ENCODE results near the gene BOLA1.
"Not testable (repeated sequence)": the region's sequence is repeated elsewhere in the genome, so short reads cannot be mapped to it uniquely, and the experiment has no call there.

Gene BOLA1

GRCh38 chr1:149931212-149931790, 31.9 kb downstream of the BOLA1 start:
- no peak for DNase-seq (ENCODE audit: low read depth)

DNA sequence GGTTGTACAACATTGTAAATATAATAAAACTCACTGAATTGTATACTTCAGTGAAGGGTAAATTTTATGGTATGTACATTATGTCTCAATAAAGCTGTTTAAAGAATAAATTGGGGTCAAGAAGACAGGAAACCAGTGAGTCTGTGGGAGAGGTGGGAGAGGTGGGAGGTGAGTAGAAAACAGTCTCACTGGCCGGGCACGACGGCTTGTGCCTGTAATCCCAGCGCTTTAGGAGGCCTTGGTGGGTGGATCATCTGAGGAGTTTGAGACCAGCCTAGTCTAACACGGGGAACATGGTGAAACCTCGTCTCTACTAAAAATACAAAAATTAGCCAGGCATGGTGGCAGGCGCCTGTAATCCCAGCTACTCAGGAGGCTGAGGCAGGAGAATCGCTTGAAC, 33.1 kb downstream of the BOLA1 start:
- DNase-seq (ENCODE audit: low read depth) = no peak

DNA sequence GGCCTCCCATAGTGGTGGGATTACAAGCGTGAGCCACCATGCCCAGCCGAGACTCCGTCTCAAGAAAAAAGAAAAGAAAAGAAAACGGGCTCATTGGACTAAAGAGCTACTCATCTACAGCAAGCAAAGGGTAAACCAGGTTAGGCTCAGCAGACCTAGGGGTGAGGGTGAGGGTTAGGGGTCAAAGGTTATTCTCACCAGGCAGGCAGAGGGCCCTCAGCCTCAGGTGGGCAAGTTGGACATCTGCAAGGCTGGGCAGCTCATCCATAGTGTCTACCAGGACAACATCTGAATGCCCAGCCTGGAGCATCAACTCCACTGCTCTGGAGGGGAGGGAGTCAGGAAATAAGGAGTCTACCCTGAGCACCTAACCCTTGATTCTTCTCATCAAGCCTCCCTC, 33.8 kb downstream of the BOLA1 start:
- no peak for DNase-seq (ENCODE audit: low read depth)

- DNase-seq (ENCODE audit: low read depth) = no peak
Measured at GRCh38 chr1:149934356-149934755, 35.0 kb downstream of the BOLA1 start.

- no peak for DNase-seq (ENCODE audit: low read depth)
Measured at GRCh38 chr1:149936170-149936991, 37.0 kb downstream of the BOLA1 start, which contains the start of gene MTMR11. MTMR11 (minus strand) TSS chr1:149936879; CDS start chr1:149936647, 232 bp downstream.

GRCh38 chr1:149936992-149937705, 37.8 kb downstream of the BOLA1 start:
- DNase-seq (ENCODE audit: low read depth) = no peak

GRCh38 chr1:149937759-149938158, 38.4 kb downstream of the BOLA1 start:
- DNase-seq (ENCODE audit: low read depth) = no peak

DNA sequence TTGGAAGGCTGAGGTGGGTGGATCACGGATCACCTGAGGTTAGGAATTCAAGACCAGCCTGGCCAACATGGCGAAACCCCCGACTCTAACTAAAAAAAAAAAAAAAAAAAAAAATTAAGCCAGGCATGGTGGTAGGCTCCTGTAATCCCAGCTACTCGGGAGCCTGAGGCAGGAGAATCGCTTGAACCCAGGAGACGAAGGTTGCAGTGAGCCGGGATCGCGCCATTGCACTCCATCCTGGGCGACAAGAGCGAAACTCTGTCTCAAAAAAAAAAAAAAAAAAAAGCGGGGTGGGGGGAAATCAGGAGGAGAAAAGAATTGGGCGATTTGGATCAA, 39.3 kb downstream of the BOLA1 start:
- DNase-seq (ENCODE audit: low read depth) = not testable (repeated sequence)

- no peak for DNase-seq (ENCODE audit: low read depth)
Measured at GRCh38 chr1:149940427-149940826, 41.1 kb downstream of the BOLA1 start.

- no peak for DNase-seq (ENCODE audit: low read depth)
Measured at GRCh38 chr1:149942207-149942606, 42.8 kb downstream of the BOLA1 start.

- DNase-seq (ENCODE audit: low read depth) = no peak
Measured at GRCh38 chr1:149942885-149943284, 43.5 kb downstream of the BOLA1 start.

DNA sequence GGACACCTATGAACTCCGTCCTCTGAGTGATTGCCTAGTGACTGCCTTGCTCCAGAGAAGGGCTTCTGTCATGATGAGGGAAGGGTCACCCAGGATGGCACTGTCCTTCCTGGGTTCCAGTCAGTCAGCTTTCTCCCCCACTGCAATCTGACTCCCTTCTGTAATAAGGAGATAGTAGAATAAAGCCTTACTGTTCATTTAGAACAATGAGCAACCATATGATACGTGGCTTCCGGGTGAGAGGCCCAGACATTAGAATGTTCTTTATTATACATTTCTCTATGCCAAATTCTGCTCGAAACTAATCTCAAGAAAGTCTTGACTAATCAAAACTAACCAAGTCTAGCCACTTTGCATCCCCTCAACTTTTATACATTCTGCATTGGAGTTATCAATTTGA, 45.8 kb downstream of the BOLA1 start:
- no peak for DNase-seq (ENCODE audit: low read depth)

DNA sequence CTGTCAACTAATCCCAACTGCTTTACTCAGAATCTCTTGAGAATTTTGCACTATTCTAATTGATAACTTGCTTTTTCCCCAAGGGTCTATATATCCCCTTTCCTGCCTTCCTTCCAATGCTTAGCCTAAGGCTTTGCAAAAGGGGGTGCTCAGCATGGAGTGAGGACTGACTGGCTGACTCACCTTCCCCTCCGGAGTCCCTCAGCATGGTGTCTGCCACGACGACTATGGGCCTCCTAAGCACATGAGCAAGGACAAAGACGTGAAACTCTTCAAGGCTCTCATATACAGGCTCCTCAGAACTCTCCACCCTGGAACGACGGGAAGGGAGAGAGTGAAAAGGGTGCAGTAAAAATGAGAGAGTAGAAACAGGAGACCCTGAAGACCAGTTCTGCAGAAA, 50.5 kb downstream of the BOLA1 start:
- no peak for DNase-seq (ENCODE audit: low read depth)

Data from activated gamma-delta T cell treated with anti-CD3 and anti-CD28 coated beads, Interleukin-2, amount 50 U/mL, for 16 hours (primary cell).